Frontal cortex (tissue), 4 donors: Measurements from ENCODE around the gene PPP1R14B. TPM values are rescaled to one million over a fixed set of nuclear protein-coding genes. Genes with fewer than 3 reads are reported as not detected.

Source experiments
- DNase-seq, 2 donors: peaks; one replicate each; pipeline ENCODE4 v3.0.0; 2012; ENCODE audit warnings: low spot score in 2 of 2
- FAIRE-seq: peaks from 2 replicates; lab custom pipeline; 2012; peaks lifted over from hg19 to GRCh38; lab: Jason Lieb, UNC
- total RNA-seq: library from RNA; depleted of rRNA; stranded (reverse); fragments of >200 nt; gene quantifications from one replicate; pipeline ENCODE4 v1.2.3, GENCODE V29; 2014
- donor health status: control.
- donor health status: control.
- donor health status: control.

Gene PPP1R14B
- total RNA-seq, 1 donor from 2014 or later, result 102 TPM

GRCh38 chr11:64262271-64263002 is 15.7 kb upstream of the PPP1R14B start:
- DNase-seq (no peak), FAIRE-seq (no peak)

- no peak for FAIRE-seq
- no peak for DNase-seq
Observed at GRCh38 chr11:64261556-64262080, 14.9 kb upstream of the PPP1R14B start.

GRCh38 chr11:64260147-64260708 is 13.5 kb upstream of the PPP1R14B start:
- no peak for FAIRE-seq
- no peak for DNase-seq

- FAIRE-seq, result no peak
- no peak for DNase-seq
Observed at GRCh38 chr11:64259533-64260067, 12.9 kb upstream of the PPP1R14B start.

DNA sequence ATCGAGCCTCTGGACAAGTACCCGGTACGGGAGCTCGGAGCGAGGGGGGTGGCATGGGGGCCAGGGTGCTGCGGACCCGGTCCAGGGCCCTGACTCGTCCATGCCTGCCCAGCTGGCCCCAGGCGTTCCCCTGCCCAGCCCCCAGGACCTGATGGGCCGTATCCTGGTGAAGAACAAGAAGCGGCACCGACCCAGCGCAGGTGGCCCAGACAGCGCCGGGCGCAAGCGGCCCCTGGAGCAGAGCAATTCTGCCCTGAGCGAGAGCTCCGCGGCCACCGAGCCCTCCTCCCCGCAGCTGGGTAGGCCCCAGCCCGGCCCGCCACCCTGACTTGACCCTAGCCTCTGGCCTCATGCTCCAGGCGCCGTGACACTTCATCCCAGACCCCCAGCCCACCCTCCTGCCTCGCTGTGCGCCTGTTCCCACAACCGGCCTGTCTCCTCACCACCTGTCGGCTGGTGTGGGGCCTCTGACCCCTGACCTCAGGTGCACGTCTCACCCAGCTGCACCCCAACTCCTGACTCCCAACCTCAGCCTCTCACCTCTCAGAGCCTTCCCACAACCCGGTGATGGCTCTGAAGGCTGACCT is 12.3 kb upstream of the PPP1R14B start:
- DNase-seq (no peak), FAIRE-seq (no peak)

DNA sequence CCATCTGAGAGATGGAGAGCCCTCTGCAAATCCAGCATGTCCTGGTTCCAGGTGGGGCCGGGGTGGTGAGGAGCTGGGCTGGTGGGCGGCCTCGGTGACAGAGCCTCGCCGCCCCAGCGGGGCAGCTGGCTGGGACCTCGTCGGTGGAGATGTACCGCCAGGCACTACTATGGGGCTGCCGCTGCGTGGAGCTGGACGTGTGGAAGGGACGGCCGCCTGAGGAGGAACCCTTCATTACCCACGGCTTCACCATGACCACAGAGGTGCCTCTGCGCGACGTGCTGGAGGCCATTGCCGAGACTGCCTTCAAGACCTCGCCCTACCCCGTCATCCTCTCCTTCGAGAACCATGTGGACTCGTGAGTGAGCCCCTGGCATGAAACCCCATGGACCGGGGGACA is 11.6 kb upstream of the PPP1R14B start:
- DNase-seq, result no peak
- FAIRE-seq, result no peak

DNA sequence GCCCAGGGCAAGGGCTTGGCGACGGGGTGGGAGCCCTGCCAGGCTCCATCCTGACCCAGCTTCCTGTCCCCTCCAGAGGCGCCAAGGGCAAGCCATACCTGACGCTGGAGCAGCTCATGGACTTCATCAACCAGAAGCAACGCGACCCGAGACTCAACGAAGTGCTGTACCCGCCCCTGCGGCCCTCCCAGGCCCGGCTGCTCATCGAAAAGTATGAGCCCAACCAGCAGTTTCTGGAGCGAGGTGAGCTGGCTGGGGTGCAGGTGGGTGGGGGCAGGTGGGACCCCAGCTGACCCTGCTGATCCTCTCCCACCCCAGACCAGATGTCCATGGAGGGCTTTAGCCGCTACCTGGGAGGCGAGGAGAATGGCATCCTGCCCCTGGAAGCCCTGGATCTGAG is 9.6 kb upstream of the PPP1R14B start:
- no peak for FAIRE-seq
- DNase-seq, result no peak

- FAIRE-seq, result no peak
Observed at GRCh38 chr11:64255135-64256128, 8.7 kb upstream of the PPP1R14B start.

DNA sequence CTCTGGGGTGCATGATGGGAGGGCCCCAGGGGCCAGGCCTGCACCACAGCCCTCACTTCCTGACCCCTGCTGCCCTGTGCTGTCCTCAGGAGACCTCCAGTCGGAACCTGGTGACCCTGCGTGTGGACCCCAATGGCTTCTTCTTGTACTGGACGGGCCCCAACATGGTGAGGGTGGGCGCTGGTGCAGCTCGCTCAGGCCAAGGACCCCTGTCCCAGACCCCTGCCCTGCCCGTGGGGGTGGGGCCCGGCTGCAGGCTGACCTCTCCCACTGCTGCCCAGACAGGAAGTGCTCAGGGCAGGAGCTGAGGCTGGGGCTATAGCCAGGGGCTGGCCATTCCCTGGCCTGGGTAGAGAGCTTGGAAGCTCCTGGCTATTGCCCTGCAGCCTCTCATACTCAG is 7.6 kb upstream of the PPP1R14B start:
- DNase-seq (no peak), FAIRE-seq (no peak)

More at GRCh38 chr11:64255135-64256128, 8.7 kb upstream of the PPP1R14B start:
- DNase-seq, result no peak

GRCh38 chr11:64253481-64253880 is 6.7 kb upstream of the PPP1R14B start:
- DNase-seq (peak; percentile 61 to 62), FAIRE-seq (no peak)

DNA sequence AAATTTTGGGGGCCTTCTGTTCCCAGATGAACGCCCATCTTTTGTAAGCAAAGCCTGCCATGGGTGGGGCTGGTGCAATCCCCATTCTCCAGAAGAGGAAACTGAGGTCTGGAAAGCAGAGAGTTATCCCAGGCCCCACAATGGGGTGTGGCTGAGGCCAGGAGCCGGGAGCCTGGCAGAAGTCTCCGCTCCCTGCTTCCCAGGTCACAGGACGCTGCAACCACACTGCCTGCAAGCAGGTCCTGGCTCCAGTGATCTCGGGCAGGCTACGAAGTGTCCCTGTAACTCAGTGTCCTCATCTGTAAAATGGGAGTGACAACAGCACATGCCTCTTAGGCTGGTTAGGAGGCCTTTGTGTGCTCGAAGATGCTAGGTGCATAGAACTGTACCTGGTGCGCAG is 6.3 kb upstream of the PPP1R14B start:
- FAIRE-seq (no peak), DNase-seq (no peak)

- FAIRE-seq (no peak), DNase-seq (peak in 1 of 2 donors; percentile 58)
Observed at GRCh38 chr11:64252003-64252872, 5.5 kb upstream of the PPP1R14B start.

DNA sequence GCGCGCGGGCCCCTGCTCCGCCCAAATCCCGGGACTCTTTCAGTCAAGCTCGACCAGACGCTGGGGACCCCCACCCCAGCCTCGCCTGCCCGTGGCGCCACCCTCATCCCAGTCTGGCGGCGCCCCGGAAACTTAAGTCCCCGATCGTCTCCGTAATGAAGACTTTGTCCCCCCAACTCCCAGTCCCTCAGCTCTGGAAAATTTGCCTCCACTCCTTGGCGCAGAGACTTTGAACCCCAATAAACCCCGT is 4.9 kb upstream of the PPP1R14B start:
- no peak for FAIRE-seq
- no peak for DNase-seq

- DNase-seq (peak; percentile 90 to 95), FAIRE-seq (no peak)
Observed at GRCh38 chr11:64251016-64251752, 4.4 kb upstream of the PPP1R14B start, which contains the start of gene PLCB3. PLCB3 (plus strand) TSS chr11:64251530; CDS start chr11:64251650, 120 bp downstream.

DNA sequence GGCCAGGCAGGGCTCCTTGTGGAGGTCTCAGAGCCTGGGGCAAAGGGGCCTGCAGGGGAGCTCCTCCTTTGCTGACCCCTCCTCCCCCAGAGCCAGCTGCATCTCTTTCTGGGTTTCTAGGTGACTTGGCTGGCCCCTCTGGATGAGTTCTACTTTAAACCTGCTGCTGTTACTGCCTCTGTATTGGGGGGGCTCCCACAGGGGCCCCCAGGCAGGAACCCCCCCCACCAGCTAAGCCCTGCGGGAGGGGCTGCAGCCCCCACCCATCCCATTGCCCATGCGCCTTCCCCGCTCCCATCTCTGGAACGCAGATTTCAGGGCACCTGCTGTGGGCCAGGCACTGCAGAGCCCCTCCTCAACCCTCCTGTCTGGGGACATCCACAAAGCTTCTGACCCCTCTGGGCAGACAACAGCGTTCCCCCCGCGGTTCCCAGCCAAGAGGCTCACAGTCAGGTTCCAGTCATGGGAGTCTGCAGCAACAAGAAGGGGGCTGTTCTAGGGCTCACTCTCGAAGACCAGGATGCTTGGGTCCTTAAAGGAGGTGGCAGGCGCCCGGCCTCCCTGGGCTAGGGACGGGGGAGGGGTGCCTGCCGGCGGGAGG is 3.8 kb upstream of the PPP1R14B start:
- FAIRE-seq, result no peak
- no peak for DNase-seq

DNA sequence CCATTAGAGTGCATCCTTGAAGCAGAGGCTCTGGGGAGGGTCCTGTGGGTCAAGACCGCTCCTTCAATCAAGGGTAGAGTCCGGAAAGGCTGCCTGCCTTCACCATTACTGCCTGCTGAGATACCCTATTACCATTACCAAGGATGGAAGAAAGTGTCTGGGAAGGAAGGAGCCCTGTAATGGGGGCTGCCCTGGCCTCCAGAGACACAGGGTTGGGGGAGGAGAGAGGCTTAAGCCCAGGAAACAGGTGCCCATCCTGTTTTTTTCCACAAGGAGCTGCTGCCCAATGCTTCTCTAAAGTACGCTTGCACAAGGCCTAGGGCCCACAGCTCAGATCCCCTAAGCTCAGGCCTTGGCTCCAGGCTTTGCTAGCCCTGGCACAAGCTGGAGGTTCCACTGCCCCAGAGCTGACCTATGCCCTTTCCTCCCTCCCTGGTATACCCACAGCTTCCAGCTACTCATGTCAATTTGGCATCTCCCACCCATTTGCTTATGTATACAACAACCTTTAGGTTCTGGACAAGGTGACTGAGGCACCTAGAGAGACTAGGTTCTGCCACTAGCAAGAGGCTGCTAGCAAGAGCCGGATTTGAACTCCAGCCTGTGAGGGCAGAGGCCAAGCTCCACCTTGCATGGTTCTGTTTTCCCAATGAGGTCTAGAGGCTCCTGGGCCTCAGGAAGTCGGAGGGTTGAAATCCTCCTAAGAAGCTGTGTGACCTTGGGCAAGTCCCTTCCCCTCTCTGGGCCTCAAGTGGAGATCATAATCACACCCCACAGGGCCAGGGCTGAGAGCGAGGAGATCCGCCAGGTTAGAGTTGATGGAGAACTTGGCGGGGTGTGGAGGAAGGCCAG is 3.0 kb upstream of the PPP1R14B start:
- no peak for DNase-seq
- no peak for FAIRE-seq

DNA sequence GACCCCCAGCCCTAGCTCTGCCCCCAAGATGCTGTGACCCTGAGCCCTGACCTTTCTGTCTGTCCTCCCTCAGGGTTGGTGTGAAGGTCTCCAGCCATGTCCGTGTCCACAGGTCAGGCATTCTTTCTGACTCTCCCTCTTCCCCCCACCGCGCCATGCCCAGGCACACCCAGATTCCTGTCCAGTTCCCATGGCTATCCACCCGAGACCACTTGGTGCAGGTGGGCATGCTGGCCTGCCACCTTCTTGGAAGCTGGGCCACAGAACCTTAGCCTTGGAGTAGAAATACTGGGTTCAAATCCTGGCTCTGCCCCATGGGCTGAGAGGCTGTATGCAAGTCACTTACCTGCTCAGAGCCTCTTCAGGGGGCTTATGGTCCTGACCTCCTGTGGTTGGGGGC is 2.3 kb upstream of the PPP1R14B start:
- FAIRE-seq (no peak), DNase-seq (no peak)
